ENCODE results near the gene NXPE4. TPM values are rescaled to one million over a fixed set of nuclear protein-coding genes. Genes with fewer than 3 reads are reported as not detected.

The NXPE4 gene
- total RNA-seq, 2 experiments from 2014 or later, result not detected

GRCh38 chr11:114524122-114524521, 71.5 kb downstream of the NXPE4 start:
- H3K4me3 Mint-ChIP-seq, result no peak overlapping the region
- intact Hi-C loops (cut with DNase I, micrococcal nuclease), result no loop called here
- H3K27me3 Mint-ChIP-seq, result no peaks in the 10 kb centered on the region
- ChIA-PET CTCF (no interaction called here), POLR2A (no interaction called here)
- no peaks in the 10 kb centered on the region for H3K4me1 Mint-ChIP-seq
- H3K27ac Mint-ChIP-seq, result no peak overlapping the region
- H3K9me3 Mint-ChIP-seq (ENCODE audit: low read depth), result peaks cover 9% of the 10 kb centered on the region
- no peaks in the 10 kb centered on the region for H3K36me3 Mint-ChIP-seq (ENCODE audit: low read depth)
- DNase-seq (no peak), ATAC-seq (no peak)

DNA sequence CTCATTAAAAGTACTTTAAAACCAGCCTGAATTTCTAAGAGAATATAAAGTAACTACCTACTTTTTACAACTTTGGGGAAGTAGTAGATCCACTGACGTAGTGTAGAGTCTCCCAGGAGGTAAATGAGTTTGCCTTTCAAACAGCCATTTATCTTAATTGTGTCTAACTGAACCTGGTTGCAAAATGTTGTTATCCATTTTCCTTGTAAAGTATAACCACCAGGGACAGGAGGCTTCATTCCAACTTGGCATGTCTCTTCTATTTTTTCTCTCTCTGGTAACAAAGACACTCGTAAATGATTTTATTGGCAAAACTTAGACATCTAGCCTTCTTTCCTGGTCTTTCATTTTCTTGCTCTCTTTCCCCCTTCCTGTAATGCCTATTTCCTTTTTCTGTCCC, 72.8 kb downstream of the NXPE4 start:
- POLR2A ChIA-PET, result no interaction called here
- Mint-ChIP-seq H3K4me1 (no peaks in the 10 kb centered on the region), H3K27me3 (no peaks in the 10 kb centered on the region), H3K36me3 (ENCODE audit: low read depth) (no peaks in the 10 kb centered on the region), H3K27ac (no peak overlapping the region), H3K9me3 (ENCODE audit: low read depth) (peaks cover 9% of the 10 kb centered on the region), H3K4me3 (no peak overlapping the region)
- CTCF ChIA-PET, result no interaction called here
- DNase-seq, result no peak
- no peak for ATAC-seq
- intact Hi-C loops (cut with DNase I, micrococcal nuclease), result no loop called here

Other genes with a start within 250 kb of the NXPE4 start
- 1 to 10 TPM; 4.8 to 5.5 TPM for gene C11orf71, start 195.3 kb downstream of the NXPE4 start, total RNA-seq
- 10 to 100 TPM; 46.7 to 72.3 TPM for gene RBM7, start 195.1 kb downstream of the NXPE4 start, total RNA-seq
- 10 to 100 TPM; 66.6 to 70.0 TPM for gene REXO2, start 156.3 kb downstream of the NXPE4 start, total RNA-seq
- not detected for gene NXPE1, start 35.9 kb downstream of the NXPE4 start, total RNA-seq
- gene NXPE2, start 82.7 kb upstream of the NXPE4 start, total RNA-seq, result not detected